Measurements from ENCODE around the gene GSTM3.

Gene GSTM3

GRCh38 chr1:109740615-109741373 is at the start of gene GSTM3:
Gene GSTM3 (minus strand): TSS chr1:109741038. CDS start chr1:109740287, 751 bp downstream.
- DNase-seq: no peak

- DNase-seq: no peak
Measured at GRCh38 chr1:109790329-109790728, 49.5 kb upstream of the GSTM3 start.

GRCh38 chr1:109789551-109790180 is 48.8 kb upstream of the GSTM3 start:
- no peak for DNase-seq

- DNase-seq: no peak
Measured at GRCh38 chr1:109788695-109789521, 48.1 kb upstream of the GSTM3 start.

GRCh38 chr1:109787845-109788601 is 47.2 kb upstream of the GSTM3 start:
- no peak for DNase-seq

GRCh38 chr1:109787211-109787844 is 46.5 kb upstream of the GSTM3 start:
- DNase-seq: no peak

GRCh38 chr1:109786531-109787021 is 45.7 kb upstream of the GSTM3 start:
- no peak for DNase-seq

GRCh38 chr1:109786112-109786480 is 45.3 kb upstream of the GSTM3 start:
- no peak for DNase-seq

- no peak for DNase-seq
Measured at GRCh38 chr1:109785446-109786111, 44.7 kb upstream of the GSTM3 start.

GRCh38 chr1:109784551-109785252 is 43.9 kb upstream of the GSTM3 start:
- DNase-seq: no peak

- no peak for DNase-seq
Measured at GRCh38 chr1:109783436-109783835, 42.6 kb upstream of the GSTM3 start.

- no peak for DNase-seq
Measured at GRCh38 chr1:109782927-109783326, 42.1 kb upstream of the GSTM3 start.

- no peak for DNase-seq
Measured at GRCh38 chr1:109782514-109782913, 41.7 kb upstream of the GSTM3 start.

GRCh38 chr1:109781806-109782205 is 41.0 kb upstream of the GSTM3 start:
- no peak for DNase-seq

GRCh38 chr1:109780982-109781381 is 40.1 kb upstream of the GSTM3 start:
- no peak for DNase-seq

- DNase-seq: no peak
Measured at GRCh38 chr1:109777980-109778625, 37.3 kb upstream of the GSTM3 start.

GRCh38 chr1:109777436-109777835 is 36.6 kb upstream of the GSTM3 start:
- no peak for DNase-seq

GRCh38 chr1:109776911-109777310 is 36.1 kb upstream of the GSTM3 start:
- DNase-seq: peak; percentile 60

GRCh38 chr1:109776206-109776835 is 35.5 kb upstream of the GSTM3 start:
- DNase-seq: no peak

- no peak for DNase-seq
Measured at GRCh38 chr1:109775398-109775797, 34.6 kb upstream of the GSTM3 start.
